Stimulated activated CD8-positive, alpha-beta memory T cell treated with anti-CD3 and anti-CD28 coated beads, Interleukin-4, amount 100 ng/mL, for 4 hours (primary cell): ENCODE measurements around the gene CYSLTR2.

Source experiments
- DNase-seq, 2 donors: peaks; one replicate each; pipeline ENCODE4 v3.0.0-alpha.2; 2020; ENCODE audit warnings: low read depth in 2 of 2, low spot score in 1 of 2

Gene CYSLTR2, protein sequence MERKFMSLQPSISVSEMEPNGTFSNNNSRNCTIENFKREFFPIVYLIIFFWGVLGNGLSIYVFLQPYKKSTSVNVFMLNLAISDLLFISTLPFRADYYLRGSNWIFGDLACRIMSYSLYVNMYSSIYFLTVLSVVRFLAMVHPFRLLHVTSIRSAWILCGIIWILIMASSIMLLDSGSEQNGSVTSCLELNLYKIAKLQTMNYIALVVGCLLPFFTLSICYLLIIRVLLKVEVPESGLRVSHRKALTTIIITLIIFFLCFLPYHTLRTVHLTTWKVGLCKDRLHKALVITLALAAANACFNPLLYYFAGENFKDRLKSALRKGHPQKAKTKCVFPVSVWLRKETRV

DNA sequence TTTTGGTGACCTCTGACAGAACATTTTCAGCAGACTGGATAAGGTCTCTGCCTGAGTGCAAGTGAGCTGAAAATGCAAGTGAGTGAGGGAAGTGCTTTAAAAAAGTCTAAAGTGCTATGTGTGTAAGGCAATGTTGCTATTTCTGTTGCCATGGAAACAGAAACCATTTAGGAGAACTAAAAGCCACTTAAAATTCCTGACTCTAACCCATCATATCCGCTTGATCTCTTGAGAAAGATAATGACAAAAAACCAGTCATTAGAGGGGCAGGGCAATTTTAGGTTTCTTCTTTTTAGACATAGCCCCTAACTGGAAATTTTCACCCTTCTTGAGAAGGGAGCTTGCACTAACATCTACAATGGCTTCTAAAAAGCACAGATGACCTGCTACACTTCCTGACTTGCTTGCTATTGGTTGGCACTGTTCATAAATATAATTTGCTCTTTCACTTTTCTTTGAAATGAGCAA lies at the start of gene CYSLTR2:
Gene CYSLTR2 (plus strand): TSS at position 458 of the 468 bp plus-strand sequence. CDS start 52,889 bp downstream, outside the sequence.
- no peak for DNase-seq

DNA sequence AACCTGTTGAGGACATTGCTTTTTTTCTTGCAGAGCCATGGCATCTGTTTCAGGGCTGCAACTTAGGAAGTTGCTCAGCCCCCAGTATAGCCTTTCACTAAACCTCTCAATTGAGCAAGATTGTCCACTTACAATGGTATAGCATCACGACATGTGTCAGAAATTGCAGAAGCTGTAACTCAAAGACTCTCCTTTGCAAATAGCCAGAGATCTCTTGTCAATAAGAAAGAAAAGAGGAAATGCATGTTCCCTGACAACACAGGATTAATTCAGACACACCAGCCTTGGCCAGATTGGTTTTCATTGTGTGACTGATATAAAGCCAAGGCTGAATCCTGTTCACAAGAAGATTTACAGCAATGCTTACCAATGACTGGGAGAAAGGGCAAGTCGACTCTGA lies 38.7 kb upstream of the CYSLTR2 start:
- DNase-seq: no peak

DNA sequence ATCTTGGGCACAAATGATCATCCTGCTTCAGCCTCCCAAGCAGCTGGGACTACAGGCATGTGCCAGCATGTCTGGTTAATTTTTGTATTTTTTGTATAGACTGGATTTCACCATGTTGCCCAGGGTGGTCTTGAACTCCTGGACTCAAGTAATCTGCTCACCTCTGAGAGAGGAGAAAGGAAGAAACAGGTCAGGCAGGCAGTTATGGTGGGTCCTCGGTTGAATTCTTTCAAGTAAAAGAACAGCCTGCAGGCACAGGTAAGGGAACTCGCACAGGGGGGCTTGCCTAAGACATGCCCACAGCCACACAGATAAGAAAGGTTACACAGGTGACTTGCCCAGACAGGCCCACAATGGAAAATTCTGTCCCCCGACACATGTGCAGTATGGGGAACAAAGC lies 34.8 kb upstream of the CYSLTR2 start:
- no peak for DNase-seq

DNA sequence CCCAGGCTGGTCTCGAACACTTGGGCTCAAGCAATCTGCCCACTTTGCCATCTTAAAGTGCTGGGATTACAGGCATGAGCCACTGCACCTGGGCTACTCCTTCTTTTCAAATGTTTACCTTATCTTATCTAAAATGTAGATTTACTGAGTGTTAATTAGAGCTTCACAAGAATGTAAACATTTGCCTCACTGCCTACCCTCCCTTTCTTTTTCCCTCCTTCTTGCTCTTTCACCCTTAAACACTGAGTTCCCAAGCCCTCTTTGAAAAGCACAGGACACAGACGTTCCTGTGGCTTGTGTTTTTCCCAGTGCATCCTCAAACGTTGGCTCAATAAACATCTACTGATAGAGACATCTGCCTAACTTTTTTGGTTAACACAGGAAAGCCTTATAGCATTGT lies 32.7 kb upstream of the CYSLTR2 start:
- no peak for DNase-seq

DNA sequence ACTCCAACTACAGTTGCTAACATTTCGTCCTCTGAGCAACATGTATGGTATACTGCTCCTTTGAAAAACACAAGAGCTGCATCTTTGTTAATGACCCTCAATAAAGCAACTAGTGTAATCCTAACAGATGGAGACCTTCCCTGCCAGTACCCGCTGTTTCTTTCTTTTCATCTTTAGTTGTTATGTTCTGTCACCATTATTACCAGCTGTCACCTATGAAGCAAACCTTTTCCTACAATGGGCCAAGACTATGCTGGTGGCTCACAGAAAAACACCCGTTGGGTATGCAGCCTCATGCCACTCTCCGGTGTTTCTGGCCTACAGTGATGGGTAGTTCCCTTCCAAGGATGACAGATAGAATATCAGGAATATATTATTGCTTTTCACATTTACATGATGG lies 29.7 kb upstream of the CYSLTR2 start:
- no peak for DNase-seq

DNA sequence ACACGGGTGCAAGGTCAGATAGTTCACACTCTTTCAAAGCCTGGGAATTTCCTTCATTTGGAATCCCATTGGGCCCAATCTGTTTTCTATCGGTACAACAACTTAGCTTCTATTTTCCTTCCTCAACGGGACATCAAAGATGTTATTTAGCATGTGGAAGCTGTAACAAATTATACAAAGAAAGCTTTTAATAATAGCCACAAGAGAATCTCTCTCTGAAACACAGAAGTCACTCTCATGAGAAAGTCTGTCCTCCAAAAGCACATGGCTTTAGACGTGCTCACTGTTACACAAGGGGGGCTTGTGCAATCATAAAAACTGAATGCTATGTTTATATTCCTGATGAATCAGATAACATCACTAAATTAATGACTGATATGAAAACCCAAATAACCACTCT lies 28.9 kb upstream of the CYSLTR2 start:
- DNase-seq: no peak

DNA sequence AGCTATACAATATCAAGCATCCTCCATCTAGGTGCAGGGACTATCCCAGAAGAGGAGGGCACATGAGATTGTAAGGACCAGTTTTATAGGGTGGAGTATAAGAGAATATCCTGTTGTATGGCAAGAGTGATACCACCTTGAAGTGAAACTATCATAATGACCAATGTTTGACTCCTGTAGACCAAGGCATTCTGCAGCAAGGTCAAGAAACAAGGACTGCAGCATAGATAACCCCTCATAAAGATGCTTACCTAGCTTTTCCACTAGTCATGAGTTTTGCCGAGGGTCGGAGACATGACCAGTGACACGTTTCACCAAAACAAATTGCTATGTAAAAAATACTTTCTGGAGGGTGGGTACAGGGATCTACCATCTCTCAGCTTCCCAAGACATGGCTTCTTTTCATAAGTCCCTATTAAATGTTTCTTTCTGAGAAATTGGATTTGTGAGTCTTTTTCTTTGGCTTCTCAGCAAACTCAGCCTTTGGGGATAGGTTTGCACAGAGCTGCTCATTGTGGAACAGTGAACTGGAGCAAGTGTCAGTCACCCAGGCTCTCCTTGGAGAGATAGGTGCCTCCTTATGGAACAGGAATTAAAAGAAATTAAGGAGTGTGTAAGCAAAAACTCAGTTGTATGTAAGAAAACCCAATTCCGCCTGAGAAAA lies 28.2 kb upstream of the CYSLTR2 start:
- no peak for DNase-seq

DNA sequence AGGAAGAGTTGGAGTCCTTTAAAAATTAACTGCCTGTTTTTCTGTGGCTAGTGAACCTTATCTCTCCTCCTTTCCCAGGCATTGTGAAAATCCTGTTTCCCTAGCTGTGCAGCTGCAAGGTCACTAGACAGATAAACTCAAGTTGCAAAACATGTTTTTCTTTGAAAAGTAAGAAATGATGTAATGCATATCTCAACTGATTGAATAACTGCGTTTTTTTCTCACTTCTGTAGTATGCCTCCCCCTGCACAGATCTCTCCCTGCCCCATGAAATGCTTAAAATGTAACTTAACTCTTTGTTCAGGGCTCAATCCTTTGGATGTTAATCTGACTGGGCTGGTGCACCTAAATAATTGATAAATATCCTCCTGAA lies 27.7 kb upstream of the CYSLTR2 start:
- DNase-seq: no peak

DNA sequence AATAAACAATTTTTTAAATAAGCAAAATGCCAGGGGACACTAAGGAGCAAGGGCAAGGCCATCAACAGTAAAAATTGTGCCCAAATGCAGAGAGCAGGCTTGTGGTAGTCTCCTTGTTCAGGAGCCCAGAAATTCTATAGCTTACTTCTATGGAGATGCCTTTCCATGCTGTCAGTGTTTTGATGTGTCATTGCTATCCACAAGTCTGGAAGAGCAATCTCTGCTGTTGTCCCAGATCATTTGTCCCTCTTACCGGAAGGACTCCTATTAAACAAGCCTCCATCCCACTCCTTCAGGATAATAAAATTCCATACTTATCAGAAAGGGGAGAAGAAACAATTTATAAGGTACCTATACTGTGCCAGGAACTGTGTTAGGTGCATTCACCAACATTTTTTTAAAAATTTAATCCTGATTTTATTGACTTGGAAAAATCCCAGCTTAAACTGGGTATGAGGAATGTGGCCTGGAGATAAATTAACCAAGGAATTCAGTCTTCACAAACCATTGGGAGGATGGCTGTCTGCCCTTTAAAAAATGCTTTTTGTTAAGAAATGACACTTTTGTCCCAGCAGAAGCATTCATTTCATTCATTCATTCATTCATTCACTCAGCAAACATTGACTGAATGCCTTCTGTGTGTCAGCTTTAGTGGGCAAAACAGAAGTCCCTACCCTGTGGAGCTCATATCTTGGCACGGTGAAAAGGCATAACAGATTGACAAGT lies 26.8 kb upstream of the CYSLTR2 start:
- DNase-seq: no peak

DNA sequence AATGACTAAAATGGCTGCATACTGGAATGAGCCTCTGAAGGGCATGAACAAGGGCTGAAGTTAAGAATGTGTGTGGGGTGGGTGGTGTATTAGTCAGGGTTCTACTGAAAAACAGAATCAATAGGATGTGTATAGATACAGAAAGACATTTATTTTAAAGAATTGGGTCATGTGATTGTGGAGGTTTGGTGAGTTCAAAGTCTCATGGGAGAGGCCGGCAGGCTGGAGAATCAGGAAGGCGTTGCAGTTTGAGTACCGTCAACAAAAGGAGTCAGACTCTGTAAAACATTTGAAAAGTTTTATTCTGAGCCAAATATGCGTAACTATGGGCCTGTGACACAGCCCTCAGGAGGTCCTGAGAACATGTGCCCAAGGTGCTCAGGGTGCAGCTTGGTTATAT lies 24.5 kb upstream of the CYSLTR2 start:
- no peak for DNase-seq

DNA sequence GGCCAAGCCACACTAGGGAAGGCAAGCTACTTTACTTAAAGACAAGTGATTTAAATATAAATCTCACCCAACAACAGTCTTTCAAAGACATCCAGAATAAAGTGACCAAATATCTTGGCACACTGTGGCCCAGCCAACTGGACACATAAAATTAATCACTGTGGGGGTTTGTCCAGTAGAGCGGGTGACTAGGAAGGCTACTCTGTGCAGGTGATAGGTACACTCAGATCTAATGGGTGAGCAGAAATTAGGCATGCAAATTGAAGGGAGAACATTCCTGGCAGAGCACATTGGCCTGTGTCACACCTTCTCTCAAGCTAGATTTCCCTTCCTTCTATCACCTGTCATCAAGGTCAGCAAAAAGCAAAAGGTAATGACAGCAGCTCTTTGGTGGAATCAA lies 23.4 kb upstream of the CYSLTR2 start:
- DNase-seq: no peak

DNA sequence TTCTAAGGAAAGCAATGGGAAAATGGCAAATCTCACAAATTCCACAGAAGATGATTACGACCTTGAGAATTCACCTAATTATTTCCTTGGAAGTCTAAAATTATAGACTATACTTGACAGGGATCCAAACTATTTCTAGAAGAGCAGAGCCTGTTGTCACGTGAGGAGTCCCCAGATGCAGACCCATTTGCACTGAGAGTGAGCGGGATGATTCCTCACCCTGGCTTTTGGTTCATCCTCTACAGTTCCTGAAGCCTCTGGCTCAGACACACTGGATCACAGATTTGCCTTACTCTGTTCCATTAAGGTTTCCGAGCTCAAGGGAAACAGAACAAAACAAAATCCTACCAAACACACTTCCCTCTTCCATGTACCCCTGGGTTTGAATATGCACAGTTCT lies 23.0 kb upstream of the CYSLTR2 start:
- DNase-seq: no peak

DNA sequence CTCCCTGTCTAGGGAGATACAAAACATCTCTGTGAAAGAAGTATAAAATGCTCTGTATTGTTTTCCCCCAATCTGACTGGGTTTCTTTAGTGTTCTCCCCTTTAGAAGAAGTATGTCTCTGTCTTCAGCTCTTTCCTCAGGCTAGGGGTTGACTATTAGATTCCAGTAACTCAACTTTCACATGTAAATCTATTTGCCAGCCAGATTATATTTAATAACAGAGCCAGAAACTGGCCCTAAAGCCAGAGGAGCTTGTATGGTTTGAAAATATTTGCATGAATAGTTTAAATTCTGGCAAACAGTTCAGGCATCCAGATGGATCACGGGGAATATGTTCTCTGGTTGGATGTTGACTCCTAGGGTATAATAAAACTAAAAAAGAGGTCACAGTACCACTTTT lies 22.3 kb upstream of the CYSLTR2 start:
- DNase-seq: no peak

DNA sequence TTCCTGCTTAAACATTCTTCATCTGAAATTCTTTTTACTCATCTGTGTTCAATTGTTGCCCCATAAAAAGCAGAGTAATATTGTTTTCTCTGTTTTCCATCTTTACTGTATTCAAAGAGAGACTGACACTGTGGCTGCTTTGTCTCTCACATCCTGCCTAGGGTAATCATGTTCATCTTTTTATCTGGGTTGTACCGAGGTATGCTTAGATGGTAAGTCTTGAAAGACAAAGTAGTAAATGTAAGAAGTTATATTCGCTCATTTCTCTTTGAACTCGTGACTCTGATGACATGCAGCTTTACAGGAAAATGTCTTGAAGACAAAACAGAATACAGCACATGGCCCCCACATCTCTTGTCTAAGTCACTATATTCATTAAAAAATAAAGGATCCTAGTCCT lies 20.0 kb upstream of the CYSLTR2 start:
- DNase-seq: no peak

DNA sequence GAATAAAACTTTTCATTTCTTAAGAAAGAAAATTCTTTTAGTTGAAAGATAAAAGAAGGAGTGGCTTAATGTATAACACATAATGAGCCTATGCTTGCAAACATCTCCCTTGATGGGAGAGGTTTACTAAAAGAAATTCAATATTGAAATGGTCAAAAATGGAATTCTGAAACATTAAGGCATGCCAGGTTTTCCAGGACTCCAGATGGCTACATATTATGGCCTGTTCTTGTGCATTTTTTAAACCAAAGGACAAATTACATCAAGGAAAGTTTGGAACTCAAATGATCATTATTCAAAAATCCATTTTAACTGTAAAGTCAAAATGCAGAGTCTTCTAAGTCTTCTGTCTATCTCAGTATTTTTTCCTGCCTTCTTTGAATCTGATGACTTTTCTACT lies 19.1 kb upstream of the CYSLTR2 start:
- DNase-seq: no peak

DNA sequence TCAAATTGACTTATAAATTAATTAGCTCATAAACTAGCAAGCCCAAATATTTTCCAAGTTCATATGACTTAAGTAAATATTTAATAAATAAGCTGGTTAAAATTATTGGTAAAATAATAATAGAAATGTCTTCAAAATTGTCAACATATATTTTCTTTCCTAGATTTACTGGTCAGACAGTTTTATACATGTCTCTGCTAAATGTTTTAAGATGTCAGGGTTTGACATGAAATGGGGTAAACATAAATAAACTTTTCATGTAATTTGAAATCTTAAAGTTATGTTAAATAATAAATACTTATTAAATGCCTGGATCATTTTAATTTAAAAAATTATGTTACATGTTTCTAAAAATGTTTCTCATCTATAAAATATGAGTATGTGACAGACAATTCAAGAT lies 18.3 kb upstream of the CYSLTR2 start:
- DNase-seq: no peak

DNA sequence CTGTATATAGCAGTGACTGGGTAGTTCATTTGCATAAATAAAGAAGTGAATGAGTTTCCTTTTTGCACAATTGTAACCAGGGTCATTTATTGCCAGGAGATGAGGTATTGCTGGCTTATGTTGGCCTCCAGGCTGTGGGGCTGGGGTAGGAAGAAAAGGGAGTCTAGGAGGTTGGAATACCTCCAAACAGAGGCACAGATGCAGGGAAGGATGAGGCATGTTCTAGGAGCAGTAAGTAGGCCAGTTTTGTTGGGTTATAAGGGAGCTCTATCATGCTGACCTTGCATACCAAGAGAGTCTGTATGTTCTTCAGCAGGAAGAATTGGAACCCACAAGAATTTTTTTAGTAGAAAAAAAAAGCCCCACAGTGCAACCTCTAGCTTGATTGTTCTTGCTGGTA lies 17.2 kb upstream of the CYSLTR2 start:
- DNase-seq: no peak

DNA sequence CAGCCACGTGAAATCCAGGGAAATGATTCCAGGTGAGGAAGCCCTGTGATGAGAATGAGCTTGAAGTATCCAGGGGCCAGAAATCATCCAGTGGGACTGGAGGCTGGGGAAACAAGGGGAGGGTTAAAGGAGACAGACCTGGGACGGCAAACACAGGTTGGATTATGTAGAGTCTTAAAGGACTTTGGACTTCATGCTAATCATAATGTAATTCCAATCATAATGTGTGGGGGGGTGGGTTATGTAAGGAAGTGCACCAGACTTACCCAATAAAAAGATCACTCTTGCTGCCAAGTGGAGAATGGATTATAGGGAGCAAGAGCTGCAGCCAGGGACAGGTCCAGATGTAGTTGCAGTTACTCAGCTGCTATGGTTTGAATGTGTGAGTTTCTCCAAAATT lies 16.1 kb upstream of the CYSLTR2 start:
- DNase-seq: no peak

DNA sequence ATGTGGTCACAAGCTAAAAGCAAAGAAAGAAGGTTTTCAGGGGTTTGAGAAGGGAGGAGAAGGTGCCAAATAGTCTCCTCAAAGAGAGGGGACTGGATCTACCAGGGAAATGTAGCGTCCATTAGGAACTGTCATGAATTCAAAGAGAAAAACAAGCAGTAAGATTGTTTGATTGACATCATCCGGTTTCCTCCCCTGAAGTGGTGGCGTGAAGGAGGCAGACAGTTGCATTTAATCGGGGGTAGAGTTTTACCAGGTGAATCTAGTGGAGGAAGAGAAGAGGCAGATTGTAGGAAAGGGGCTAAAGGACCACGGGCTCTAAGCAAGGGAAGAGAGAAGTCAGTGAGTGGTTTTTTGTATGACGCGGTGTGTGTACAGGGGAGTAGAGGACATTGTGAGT lies 13.0 kb upstream of the CYSLTR2 start:
- no peak for DNase-seq

DNA sequence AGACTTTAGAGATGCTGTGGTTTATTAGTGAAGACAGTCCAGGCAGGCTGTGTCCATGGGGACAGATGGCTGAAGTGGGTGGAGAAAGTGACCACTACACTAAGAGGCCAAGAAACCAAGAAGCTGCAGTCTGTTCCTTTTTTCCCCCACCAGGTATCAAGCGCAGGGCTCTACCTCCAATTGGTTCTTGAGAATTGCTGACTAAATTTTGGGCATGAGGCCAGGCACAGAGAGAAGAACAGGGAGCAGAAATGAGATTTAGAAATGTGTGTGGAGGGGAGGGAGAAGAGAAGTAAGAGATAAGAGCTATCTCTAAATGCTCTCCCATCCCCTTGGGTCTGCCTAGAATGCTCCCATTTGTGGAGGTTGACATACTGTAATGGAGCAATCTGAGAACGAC lies 12.3 kb upstream of the CYSLTR2 start:
- DNase-seq: no peak

DNA sequence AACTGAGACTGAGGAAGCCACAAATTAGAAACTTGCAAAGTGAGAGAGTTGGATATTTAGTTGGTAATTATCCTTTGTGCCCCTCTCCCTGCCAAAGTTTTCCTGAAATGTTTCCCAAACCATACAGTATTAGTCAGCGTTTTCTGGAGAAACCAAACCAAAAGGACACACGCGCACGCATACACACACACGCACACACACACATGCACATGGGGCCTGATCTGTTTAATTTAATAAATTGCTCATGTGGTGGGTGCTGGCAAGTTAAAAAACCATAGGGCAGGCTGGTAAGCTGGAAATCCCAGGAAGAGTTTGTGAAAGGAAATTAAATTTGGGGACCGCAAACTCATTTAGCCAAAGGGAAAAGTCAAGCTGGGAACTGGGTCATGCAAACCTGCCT lies 11.7 kb upstream of the CYSLTR2 start:
- no peak for DNase-seq

DNA sequence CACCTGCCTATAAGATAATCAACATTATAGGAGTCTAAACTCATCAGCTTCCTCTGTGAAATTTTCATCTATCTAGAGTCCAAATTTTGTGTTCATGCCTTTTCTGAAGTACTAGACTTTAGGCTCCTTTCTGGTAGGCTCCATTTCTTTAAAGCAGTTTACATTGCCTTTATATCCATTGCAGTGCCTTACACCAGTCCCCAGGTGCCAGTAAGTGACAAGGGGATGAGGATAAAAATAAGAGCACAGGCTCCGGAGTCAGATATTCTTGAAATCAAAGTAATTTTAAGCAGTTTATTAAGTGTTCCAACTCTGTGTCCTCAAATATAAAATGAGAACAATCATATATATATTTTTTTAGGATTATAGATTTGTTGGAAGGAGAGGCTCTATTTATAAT lies 10.6 kb upstream of the CYSLTR2 start:
- no peak for DNase-seq
